ENCODE results near the gene NKD1. TPM values are rescaled to one million over a fixed set of nuclear protein-coding genes. Genes with fewer than 3 reads are reported as not detected.
A peak's percentile ranks its signal among the peaks of the same experiment; 100 is the strongest.

The NKD1 gene
- total and polyA plus RNA-seq, 7 donors = under 0.01 to 18.0 (median 6.7) TPM

- Histone ChIP-seq H3K4me3 (no peak overlapping the region), H3K36me3 (no peaks in the 10 kb centered on the region), H3K27ac (no peak overlapping the region), H3K27me3 (no peaks in the 10 kb centered on the region), H3K9me3 (no peaks in the 10 kb centered on the region), H3K4me1 (peaks cover 0 to 18% (median 6%) of the 10 kb centered on the region in 4 donors)
- no peak for DNase-seq
- 82 to 83% methylated on average over 4 of the region's 4 CpGs for WGBS, 2 donors
- intact Hi-C loops (cut with DNase I) = no loop called here
- no peak for TF ChIP-seq CTCF (IDR thresholded peaks at IDR 0.05)
- peak in 3 of 4 donors; percentile 20 to 62 (median 53) for TF ChIP-seq POLR2AphosphoS5 (IDR thresholded peaks at IDR 0.05)
- no peak for TF ChIP-seq POLR2A (IDR thresholded peaks at IDR 0.05)
- no peak for TF ChIP-seq EP300 (IDR thresholded peaks at IDR 0.05)
These were observed 95.0 kb downstream of the NKD1 start for GRCh38 chr16:50643192-50643591.

- DNase-seq = no peak
- no peaks in the 10 kb centered on the region for H3K36me3 ChIP-seq
- WGBS, 2 donors = 92 to 95% methylated on average over 5 of the region's 5 CpGs
- no peaks in the 10 kb centered on the region for H3K9me3 ChIP-seq
- intact Hi-C loops (cut with DNase I) = no loop called here
- TF ChIP-seq POLR2A (IDR thresholded peaks at IDR 0.05) (no peak), EP300 (IDR thresholded peaks at IDR 0.05) (no peak), POLR2AphosphoS5 (IDR thresholded peaks at IDR 0.05) (no peak), CTCF (IDR thresholded peaks at IDR 0.05) (no peak)
- no peaks in the 10 kb centered on the region for H3K27me3 ChIP-seq
- H3K4me3 ChIP-seq = no peak overlapping the region
- peaks cover 0 to 18% (median 6%) of the 10 kb centered on the region in 4 donors for H3K4me1 ChIP-seq
- no peak overlapping the region for H3K27ac ChIP-seq
These were observed 96.0 kb downstream of the NKD1 start for GRCh38 chr16:50644245-50644644.

DNA sequence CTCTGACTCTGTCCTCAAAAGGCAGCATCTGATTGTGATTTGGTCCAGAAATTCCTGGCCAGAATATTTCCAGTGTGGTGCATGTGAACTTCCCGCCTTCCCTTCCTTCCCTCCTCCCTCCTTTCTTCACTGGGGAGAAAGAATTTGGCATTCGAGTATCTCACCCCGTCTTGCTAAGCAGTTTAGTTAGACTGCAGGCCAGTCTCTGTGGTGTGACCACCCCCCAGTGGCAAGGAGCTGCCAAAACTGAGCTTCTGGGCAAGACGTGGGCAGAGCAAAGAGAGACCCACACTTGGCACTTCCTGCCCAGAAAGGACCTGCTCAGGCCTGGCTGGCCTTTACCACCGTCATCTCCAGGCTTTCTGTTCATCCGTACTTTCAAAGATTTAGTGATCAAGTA, 96.5 kb downstream of the NKD1 start:
- no peaks in the 10 kb centered on the region for H3K27me3 ChIP-seq
- peaks cover 0 to 18% (median 6%) of the 10 kb centered on the region in 4 donors for H3K4me1 ChIP-seq
- H3K27ac ChIP-seq = no peak overlapping the region
- whole genome bisulfite sequencing, 2 donors = 51 to 53% methylated on average over 6 of the region's 6 CpGs
- no peak overlapping the region for H3K4me3 ChIP-seq
- no peaks in the 10 kb centered on the region for H3K36me3 ChIP-seq
- no peak for DNase-seq
- H3K9me3 ChIP-seq = no peaks in the 10 kb centered on the region
- intact Hi-C loops (cut with DNase I) = no loop called here
- no peak for TF ChIP-seq POLR2A (IDR thresholded peaks at IDR 0.05)
- TF ChIP-seq POLR2AphosphoS5 (IDR thresholded peaks at IDR 0.05) = peak in 1 of 4 donors; percentile 8
- peak in 3 of 4 experiments; percentile 30 to 43 (median 40) for TF ChIP-seq CTCF (IDR thresholded peaks at IDR 0.05)
- no peak for TF ChIP-seq EP300 (IDR thresholded peaks at IDR 0.05)

- 79 to 87% methylated on average over 20 of the region's 20 CpGs for WGBS, 2 donors
- intact Hi-C loops (cut with DNase I) = no loop called here
- no peak for DNase-seq
- no peaks in the 10 kb centered on the region for H3K27me3 ChIP-seq
- no peaks in the 10 kb centered on the region for H3K36me3 ChIP-seq
- H3K27ac ChIP-seq = no peak overlapping the region
- H3K9me3 ChIP-seq = no peaks in the 10 kb centered on the region
- peaks cover 0 to 18% (median 6%) of the 10 kb centered on the region in 4 donors for H3K4me1 ChIP-seq
- TF ChIP-seq CTCF (IDR thresholded peaks at IDR 0.05) (no peak), POLR2AphosphoS5 (IDR thresholded peaks at IDR 0.05) (no peak), POLR2A (IDR thresholded peaks at IDR 0.05) (no peak), EP300 (IDR thresholded peaks at IDR 0.05) (no peak)
- no peak overlapping the region for H3K4me3 ChIP-seq
These were observed 97.5 kb downstream of the NKD1 start for GRCh38 chr16:50645563-50646220.

Data from sigmoid colon (tissue), 7 donors.